Lower leg skin (tissue), 3 donors: ENCODE data around the gene PROM1.

Source experiments
- POLR2A ChIP-seq, 2 donors: fragments of 450-650 bp; IDR thresholded peaks; one replicate each; pipeline ENCODE4 v1.6.1; 2016 to 2017; ENCODE audit warnings: antibody characterized with exemption in 2 of 2, mild to moderate bottlenecking in 1 of 2, moderate library complexity in 1 of 2
- TF ChIP-seq, protein P1 (sequence below), 3 donors: fragments of 450-650 bp; IDR thresholded peaks; one replicate each; pipeline ENCODE4 v1.5.1; 2016; ENCODE audit warnings: antibody characterized with exemption in 3 of 3, mild to moderate bottlenecking in 3 of 3, moderate library complexity in 2 of 3

DNA sequence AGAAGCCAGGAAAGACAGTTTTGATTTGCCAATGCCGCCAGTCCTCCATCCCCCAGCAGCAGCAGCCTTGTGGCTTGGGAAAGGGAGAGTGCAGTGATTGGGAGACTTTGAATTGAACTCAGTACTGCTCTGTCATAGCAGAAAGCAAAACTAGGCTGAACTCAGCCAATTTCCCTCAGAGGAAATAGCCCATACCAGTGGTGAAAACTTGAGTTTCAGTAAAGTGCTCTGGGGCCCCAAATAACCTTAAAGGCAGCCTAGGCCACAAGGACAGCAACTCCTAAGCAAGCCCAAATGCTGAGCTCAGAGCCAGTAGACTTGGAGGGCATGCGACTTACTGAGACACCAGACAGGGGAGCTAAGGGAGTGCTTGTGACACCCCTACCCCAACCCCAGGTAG is 2.0 kb upstream of the PROM1 start:
- TF ChIP-seq, protein P1, sequence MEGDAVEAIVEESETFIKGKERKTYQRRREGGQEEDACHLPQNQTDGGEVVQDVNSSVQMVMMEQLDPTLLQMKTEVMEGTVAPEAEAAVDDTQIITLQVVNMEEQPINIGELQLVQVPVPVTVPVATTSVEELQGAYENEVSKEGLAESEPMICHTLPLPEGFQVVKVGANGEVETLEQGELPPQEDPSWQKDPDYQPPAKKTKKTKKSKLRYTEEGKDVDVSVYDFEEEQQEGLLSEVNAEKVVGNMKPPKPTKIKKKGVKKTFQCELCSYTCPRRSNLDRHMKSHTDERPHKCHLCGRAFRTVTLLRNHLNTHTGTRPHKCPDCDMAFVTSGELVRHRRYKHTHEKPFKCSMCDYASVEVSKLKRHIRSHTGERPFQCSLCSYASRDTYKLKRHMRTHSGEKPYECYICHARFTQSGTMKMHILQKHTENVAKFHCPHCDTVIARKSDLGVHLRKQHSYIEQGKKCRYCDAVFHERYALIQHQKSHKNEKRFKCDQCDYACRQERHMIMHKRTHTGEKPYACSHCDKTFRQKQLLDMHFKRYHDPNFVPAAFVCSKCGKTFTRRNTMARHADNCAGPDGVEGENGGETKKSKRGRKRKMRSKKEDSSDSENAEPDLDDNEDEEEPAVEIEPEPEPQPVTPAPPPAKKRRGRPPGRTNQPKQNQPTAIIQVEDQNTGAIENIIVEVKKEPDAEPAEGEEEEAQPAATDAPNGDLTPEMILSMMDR (IDR thresholded peaks at IDR 0.05), result no peak
- TF ChIP-seq POLR2A (IDR thresholded peaks at IDR 0.05), result no peak
